Left kidney (tissue), 8 donors: ENCODE measurements around the gene UPB1. TPM values are rescaled to one million over a fixed set of nuclear protein-coding genes. Genes with fewer than 3 reads are reported as not detected.
A peak's percentile ranks its signal among the peaks of the same experiment; 100 is the strongest.

Experiments
- DNase-seq: peaks from one replicate; pipeline ENCODE4 v3.0.0-alpha.2; 2013
- long read RNA-seq, 8 donors: transcript quantifications; one replicate each; lab custom pipeline, GENCODE V29; 2026
- polyA plus RNA-seq: library from polyadenylated mRNA; unstranded; fragments of 120-200 nt; gene quantifications from one replicate; pipeline ENCODE4 v1.2.1, GENCODE V29; 2013; ENCODE audit not compliant: insufficient read length

Gene UPB1
- polyA plus RNA-seq, result 1.1 TPM
- long read RNA-seq, donor 1, result 0 reads
- long read RNA-seq, donor 2, result 0 reads
- long read RNA-seq, donor 3, result 0 reads
- long read RNA-seq, donor 4, result 0 reads
- long read RNA-seq, donor 5, result 0 reads
- long read RNA-seq, donor 6, result 0 reads
- long read RNA-seq, donor 7, result 0 reads
- long read RNA-seq, donor 8, result 0 reads

GRCh38 chr22:24494528-24495364 is at the start of gene UPB1:
Gene UPB1, plus strand, starts transcription at chr22:24495332. Its CDS starts 72 bp downstream, at chr22:24495404.
- DNase-seq, result no peak

GRCh38 chr22:24445481-24446259 is 49.5 kb upstream of the UPB1 start:
- no peak for DNase-seq

- DNase-seq, result no peak
Observed at GRCh38 chr22:24446260-24446611, 48.9 kb upstream of the UPB1 start.

GRCh38 chr22:24450610-24451009 is 44.5 kb upstream of the UPB1 start:
- DNase-seq, result no peak

- no peak for DNase-seq
Observed at GRCh38 chr22:24451162-24451561, 44.0 kb upstream of the UPB1 start.

- DNase-seq, result no peak
Observed at GRCh38 chr22:24453853-24454252, 41.3 kb upstream of the UPB1 start.

GRCh38 chr22:24455039-24455438 is 40.1 kb upstream of the UPB1 start:
- no peak for DNase-seq

- DNase-seq, result no peak
Observed at GRCh38 chr22:24455751-24456426, 39.2 kb upstream of the UPB1 start.

- no peak for DNase-seq
Observed at GRCh38 chr22:24457894-24458420, 37.2 kb upstream of the UPB1 start.

- no peak for DNase-seq
Observed at GRCh38 chr22:24459911-24460310, 35.2 kb upstream of the UPB1 start.

- no peak for DNase-seq
Observed at GRCh38 chr22:24460418-24461089, 34.6 kb upstream of the UPB1 start.

GRCh38 chr22:24463071-24463760 is 31.9 kb upstream of the UPB1 start:
- DNase-seq, result no peak

GRCh38 chr22:24465566-24465965 is 29.6 kb upstream of the UPB1 start:
- no peak for DNase-seq

GRCh38 chr22:24465975-24466374 is 29.2 kb upstream of the UPB1 start:
- no peak for DNase-seq

GRCh38 chr22:24466716-24467328 is 28.3 kb upstream of the UPB1 start:
- DNase-seq, result peak; percentile 68

- no peak for DNase-seq
Observed at GRCh38 chr22:24467340-24467739, 27.8 kb upstream of the UPB1 start.

GRCh38 chr22:24471570-24471969 is 23.6 kb upstream of the UPB1 start:
- no peak for DNase-seq

GRCh38 chr22:24473284-24473683 is 21.8 kb upstream of the UPB1 start:
- no peak for DNase-seq

GRCh38 chr22:24474221-24474620 is 20.9 kb upstream of the UPB1 start:
- DNase-seq, result no peak

- DNase-seq, result no peak
Observed at GRCh38 chr22:24474649-24475255, 20.4 kb upstream of the UPB1 start.
